CD4-positive, CD25-positive, alpha-beta regulatory T cell (primary cell): ENCODE data around the gene ZDHHC11B. TPM values are rescaled to one million over a fixed set of nuclear protein-coding genes. Genes with fewer than 3 reads are reported as not detected.

Source experiments
- ATAC-seq, 2 donors: fragments of 150-1000 bp; cut with Tn5 transposase; one replicate each; pipeline ENCODE4 v1.10.0; 2021; ENCODE audit warnings: low read depth in 2 of 2, moderate number of reproducible peaks in 2 of 2, moderate library complexity in 1 of 2
- DNase-seq, 3 donors: peaks; one replicate each; pipeline versions ENCODE4 v3.0.0 to v3.0.0-alpha.2; 2012 to 2022; ENCODE audit warnings: mixed read lengths in 1 of 3
- H3K27ac ChIP-seq: one replicate; pipeline ENCODE4 v1.7.0; 2013; ENCODE audit warnings: mild to moderate bottlenecking, low read length; ENCODE audit not compliant: insufficient read depth, poor library complexity, severe bottlenecking
- H3K27me3 ChIP-seq: one replicate; pipeline ENCODE4 v1.7.0; 2013; ENCODE audit warnings: low read length; ENCODE audit not compliant: control insufficient read depth, insufficient read depth
- H3K36me3 ChIP-seq: one replicate; pipeline ENCODE4 v1.7.0; 2013; ENCODE audit warnings: mild to moderate bottlenecking, low read length, moderate library complexity; ENCODE audit not compliant: control insufficient read depth, insufficient read depth
- H3K4me1 ChIP-seq: 2 replicates; pipeline ENCODE4 v1.7.0; 2013; ENCODE audit warnings: mild to moderate bottlenecking, low read length; ENCODE audit not compliant: insufficient read depth, control insufficient read depth, poor library complexity, severe bottlenecking
- H3K4me3 ChIP-seq: one replicate; pipeline ENCODE4 v1.7.0; 2013; ENCODE audit warnings: low read depth, mild to moderate bottlenecking, low read length, moderate library complexity
- H3K9me3 ChIP-seq, 2 experiments: 1 replicate in 1 of 2; 2 replicates in 1 of 2; pipeline ENCODE4 v1.7.0; 2013; ENCODE audit warnings: low read length in 2 of 2, mild to moderate bottlenecking in 1 of 2, moderate library complexity in 1 of 2; ENCODE audit not compliant: control insufficient read depth in 2 of 2
- H3K27ac Mint-ChIP-seq, 3 donors: one replicate each; pipeline ENCODE4 v1.8.0; 2020 to 2022; ENCODE audit warnings: mild to moderate bottlenecking in 3 of 3, mixed read lengths in 3 of 3, moderate library complexity in 2 of 3
- H3K27me3 Mint-ChIP-seq: one replicate; pipeline ENCODE4 v1.8.0; 2022; ENCODE audit warnings: mild to moderate bottlenecking, mixed read lengths
- H3K36me3 Mint-ChIP-seq: one replicate; pipeline ENCODE4 v1.8.0; 2020; ENCODE audit warnings: mixed read lengths
- H3K4me1 Mint-ChIP-seq, 4 donors: one replicate each; pipeline ENCODE4 v1.8.0; 2020 to 2022; ENCODE audit warnings: mixed read lengths in 4 of 4, mild to moderate bottlenecking in 1 of 4
- H3K4me3 Mint-ChIP-seq, 4 donors: one replicate each; pipeline ENCODE4 v1.8.0; 2020 to 2022; ENCODE audit warnings: mild to moderate bottlenecking in 4 of 4, mixed read lengths in 4 of 4, moderate library complexity in 3 of 4
- H3K9me3 Mint-ChIP-seq, 7 donors: one replicate each; pipeline ENCODE4 v1.8.0; 2020 to 2022; ENCODE audit warnings: mixed read lengths in 7 of 7, mild to moderate bottlenecking in 3 of 7, moderate library complexity in 2 of 7
- polyA plus RNA-seq, 4 donors: library from polyadenylated mRNA; unstranded; fragments of 300-500 nt; fragmentation: Illumina TruSeq; gene quantifications; one replicate each; pipeline ENCODE4 v1.2.3, GENCODE V29; 2021
- total RNA-seq: library from RNA; stranded (reverse); gene quantifications from one replicate; pipeline ENCODE4 v1.2.3, GENCODE V29; 2022

Gene ZDHHC11B
- total and polyA plus RNA-seq, 5 donors from 2014 or later, result 17.7 TPM; not detected in 4

DNA sequence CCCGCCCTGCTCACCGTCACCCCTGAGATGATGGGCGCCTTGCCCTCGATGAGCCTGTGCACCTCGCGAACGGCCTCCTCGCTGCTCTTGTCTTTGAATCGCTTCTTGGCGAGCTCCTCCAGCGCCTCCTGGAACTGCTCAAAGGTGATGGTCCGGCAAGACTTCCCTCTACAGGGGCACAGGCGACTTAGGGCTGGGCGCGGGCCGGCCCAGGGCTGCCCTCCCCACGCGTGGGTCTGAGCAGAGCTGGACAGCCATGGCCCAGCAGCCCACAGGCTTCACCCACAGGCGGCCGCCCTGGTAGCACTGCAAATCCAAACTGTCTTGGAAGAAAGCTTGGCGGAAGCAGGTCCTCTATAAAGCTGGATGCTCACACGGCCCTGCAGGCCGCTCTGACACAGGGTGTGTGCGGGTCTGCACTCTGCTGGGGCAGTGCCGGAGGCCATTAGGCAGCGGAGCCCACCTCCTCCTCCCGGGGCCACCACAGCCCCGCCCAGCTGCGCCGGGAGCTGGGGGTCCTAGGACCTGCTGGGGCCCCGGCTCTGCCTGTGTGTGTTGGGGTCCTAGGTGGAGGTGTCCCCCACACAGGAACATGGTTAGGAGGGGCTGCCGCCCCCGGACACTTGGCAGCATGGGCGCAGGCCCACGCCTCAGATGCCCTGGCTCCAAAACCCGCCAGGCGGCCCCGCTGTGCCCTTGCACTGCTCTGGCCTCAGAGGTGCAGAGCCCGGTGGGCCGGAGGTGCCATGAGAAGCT lies 118.4 kb downstream of the ZDHHC11B start:
- H3K4me1 Mint-ChIP-seq, result no peaks in the 10 kb centered on the region
- H3K4me3 Mint-ChIP-seq, result no peak overlapping the region
- peaks cover 14% of the 10 kb centered on the region for H3K36me3 Mint-ChIP-seq
- no peaks in the 10 kb centered on the region for H3K9me3 ChIP-seq
- ATAC-seq (no peak), DNase-seq (no peak)
- H3K27ac Mint-ChIP-seq, result no peak overlapping the region
- no peaks in the 10 kb centered on the region for H3K36me3 ChIP-seq
- no peak overlapping the region for H3K27ac ChIP-seq
- H3K4me1 ChIP-seq, result no peaks in the 10 kb centered on the region
- no peaks in the 10 kb centered on the region for H3K27me3 Mint-ChIP-seq
- no peaks in the 10 kb centered on the region for H3K9me3 Mint-ChIP-seq
- H3K4me3 ChIP-seq, result no peak overlapping the region
- H3K27me3 ChIP-seq, result no peaks in the 10 kb centered on the region

GRCh38 chr5:665541-665955 lies 119.0 kb downstream of the ZDHHC11B start:
- no peaks in the 10 kb centered on the region for H3K9me3 Mint-ChIP-seq
- H3K27me3 Mint-ChIP-seq, result no peaks in the 10 kb centered on the region
- no peak for DNase-seq
- Histone ChIP-seq H3K27me3 (no peaks in the 10 kb centered on the region), H3K4me1 (no peaks in the 10 kb centered on the region), H3K9me3 (no peaks in the 10 kb centered on the region), H3K36me3 (no peaks in the 10 kb centered on the region), H3K4me3 (no peak overlapping the region), H3K27ac (no peak overlapping the region)
- ATAC-seq, result no peak
- no peaks in the 10 kb centered on the region for H3K4me1 Mint-ChIP-seq
- H3K4me3 Mint-ChIP-seq, result no peak overlapping the region
- peaks cover 17% of the 10 kb centered on the region for H3K36me3 Mint-ChIP-seq
- no peak overlapping the region for H3K27ac Mint-ChIP-seq

DNA sequence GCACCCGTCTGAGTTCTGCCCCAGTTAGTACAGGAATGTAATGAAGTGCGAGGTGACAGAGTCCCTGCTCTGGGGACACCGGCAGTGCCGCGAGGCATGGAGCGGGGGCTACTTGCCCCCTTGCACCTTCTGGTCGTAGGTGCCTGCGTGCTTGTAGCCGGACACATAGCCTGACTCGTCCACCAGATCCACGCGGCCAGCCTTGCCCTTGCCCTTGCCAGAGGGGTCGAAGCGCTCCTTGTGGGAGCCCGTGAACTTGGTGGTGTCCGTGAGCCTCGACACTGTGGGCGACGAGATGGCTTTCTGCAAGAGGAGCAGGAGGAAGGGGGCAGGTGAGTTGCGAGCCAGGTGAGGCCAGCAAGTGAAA lies 119.6 kb downstream of the ZDHHC11B start:
- H3K36me3 Mint-ChIP-seq, result peaks cover 21% of the 10 kb centered on the region
- H3K9me3 Mint-ChIP-seq, result no peaks in the 10 kb centered on the region
- Histone ChIP-seq H3K4me1 (no peaks in the 10 kb centered on the region), H3K27me3 (no peaks in the 10 kb centered on the region), H3K36me3 (no peaks in the 10 kb centered on the region), H3K27ac (no peak overlapping the region), H3K9me3 (no peaks in the 10 kb centered on the region), H3K4me3 (no peak overlapping the region)
- DNase-seq, result no peak
- no peaks in the 10 kb centered on the region for H3K27me3 Mint-ChIP-seq
- no peak overlapping the region for H3K27ac Mint-ChIP-seq
- H3K4me3 Mint-ChIP-seq, result no peak overlapping the region
- H3K4me1 Mint-ChIP-seq, result no peaks in the 10 kb centered on the region
- ATAC-seq, result no peak

GRCh38 chr5:664343-664993 lies 120.1 kb downstream of the ZDHHC11B start:
- H3K9me3 ChIP-seq, result no peaks in the 10 kb centered on the region
- H3K9me3 Mint-ChIP-seq, result no peaks in the 10 kb centered on the region
- no peak overlapping the region for H3K4me3 ChIP-seq
- no peak overlapping the region for H3K27ac Mint-ChIP-seq
- H3K4me1 ChIP-seq, result no peaks in the 10 kb centered on the region
- DNase-seq, result no peak
- H3K36me3 Mint-ChIP-seq, result peaks cover 25% of the 10 kb centered on the region
- no peaks in the 10 kb centered on the region for H3K27me3 ChIP-seq
- H3K27me3 Mint-ChIP-seq, result no peaks in the 10 kb centered on the region
- no peak overlapping the region for H3K4me3 Mint-ChIP-seq
- H3K4me1 Mint-ChIP-seq, result no peaks in the 10 kb centered on the region
- H3K27ac ChIP-seq, result no peak overlapping the region
- H3K36me3 ChIP-seq, result peaks cover under 1% of the 10 kb centered on the region
- ATAC-seq, result no peak

- H3K27me3 ChIP-seq, result no peaks in the 10 kb centered on the region
- no peak overlapping the region for H3K4me3 ChIP-seq
- H3K9me3 Mint-ChIP-seq, result no peaks in the 10 kb centered on the region
- no peak overlapping the region for H3K4me3 Mint-ChIP-seq
- H3K9me3 ChIP-seq, result no peaks in the 10 kb centered on the region
- ATAC-seq (no peak), DNase-seq (no peak)
- no peak overlapping the region for H3K27ac ChIP-seq
- H3K4me1 ChIP-seq, result no peaks in the 10 kb centered on the region
- H3K27me3 Mint-ChIP-seq, result no peaks in the 10 kb centered on the region
- H3K36me3 ChIP-seq, result peaks cover 3% of the 10 kb centered on the region
- H3K36me3 Mint-ChIP-seq, result peaks cover 31% of the 10 kb centered on the region
- peak overlapping the region in 1 of 3 donors; percentile 83 for H3K27ac Mint-ChIP-seq
- no peaks in the 10 kb centered on the region for H3K4me1 Mint-ChIP-seq
Observed at GRCh38 chr5:663436-664342, 120.8 kb downstream of the ZDHHC11B start.

- Mint-ChIP-seq H3K36me3 (peaks cover 36% of the 10 kb centered on the region), H3K27ac (no peak overlapping the region), H3K4me3 (no peak overlapping the region), H3K9me3 (no peaks in the 10 kb centered on the region), H3K4me1 (no peaks in the 10 kb centered on the region), H3K27me3 (no peaks in the 10 kb centered on the region)
- H3K9me3 ChIP-seq, result no peaks in the 10 kb centered on the region
- DNase-seq (no peak), ATAC-seq (no peak)
- H3K27me3 ChIP-seq, result no peaks in the 10 kb centered on the region
- peaks cover 8% of the 10 kb centered on the region for H3K36me3 ChIP-seq
- H3K4me3 ChIP-seq, result no peak overlapping the region
- H3K4me1 ChIP-seq, result no peaks in the 10 kb centered on the region
- H3K27ac ChIP-seq, result no peak overlapping the region
Observed at GRCh38 chr5:662751-663435, 121.6 kb downstream of the ZDHHC11B start.

- Mint-ChIP-seq H3K4me1 (no peaks in the 10 kb centered on the region), H3K9me3 (no peaks in the 10 kb centered on the region), H3K4me3 (no peak overlapping the region), H3K27ac (no peak overlapping the region), H3K27me3 (no peaks in the 10 kb centered on the region), H3K36me3 (peaks cover 39% of the 10 kb centered on the region)
- peaks cover 12% of the 10 kb centered on the region for H3K36me3 ChIP-seq
- H3K27me3 ChIP-seq, result no peaks in the 10 kb centered on the region
- H3K4me3 ChIP-seq, result no peak overlapping the region
- H3K27ac ChIP-seq, result no peak overlapping the region
- no peaks in the 10 kb centered on the region for H3K9me3 ChIP-seq
- ATAC-seq (no peak), DNase-seq (no peak)
- no peaks in the 10 kb centered on the region for H3K4me1 ChIP-seq
Observed at GRCh38 chr5:661891-662750, 122.4 kb downstream of the ZDHHC11B start.
